Measurements from ENCODE around the gene OTOP1.
"Not testable (repeated sequence)": the region's sequence is repeated elsewhere in the genome, so short reads cannot be mapped to it uniquely, and the experiment has no call there.

Gene OTOP1

GRCh38 chr4:4160956-4161665 lies 65.6 kb downstream of the OTOP1 start:
- DNase-seq, result not testable (repeated sequence)

DNA sequence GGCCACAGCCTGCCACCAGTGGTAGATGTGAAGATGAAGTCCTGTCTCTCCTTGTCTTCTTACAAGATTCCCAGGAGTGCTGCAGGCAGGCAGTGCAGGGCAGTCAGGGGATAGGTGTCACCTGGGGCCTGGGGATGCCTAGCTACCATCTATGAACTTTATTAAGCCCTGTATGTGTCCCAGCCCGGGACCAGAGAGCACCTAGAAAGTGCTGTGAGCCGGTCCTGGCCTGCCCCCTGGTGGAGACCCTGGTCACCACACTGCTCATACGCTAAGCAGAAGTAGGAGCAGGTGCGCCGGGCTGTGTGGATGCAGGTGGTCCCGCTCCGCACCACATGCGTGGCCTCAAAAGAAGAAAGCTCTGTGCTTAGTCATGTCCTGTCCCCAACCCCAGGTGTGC lies 81.1 kb downstream of the OTOP1 start:
- DNase-seq, result peak; percentile 14

DNA sequence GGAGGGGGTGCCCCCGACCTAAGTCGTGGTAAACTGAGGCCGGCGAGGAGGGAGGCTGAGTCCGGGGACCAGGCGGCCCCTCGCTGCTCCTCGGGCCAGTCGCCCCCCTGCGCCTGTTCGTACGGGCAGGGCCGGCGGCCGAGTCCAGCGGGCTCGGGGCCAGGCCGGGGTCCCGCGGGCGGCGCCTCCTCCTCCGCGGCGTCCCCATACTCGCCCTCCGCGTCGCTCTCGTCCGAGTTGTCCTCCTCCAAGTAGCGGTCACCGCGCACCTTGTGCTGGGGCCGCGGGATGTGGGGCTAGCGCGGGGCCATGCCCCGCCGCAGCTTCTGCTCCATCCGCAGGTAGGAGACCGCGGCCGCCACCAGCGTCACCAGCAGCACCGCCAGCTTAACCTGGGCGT lies 83.4 kb downstream of the OTOP1 start:
- DNase-seq, result not testable (repeated sequence)

GRCh38 chr4:4142679-4143078 lies 84.0 kb downstream of the OTOP1 start:
- peak; percentile 1 for DNase-seq

- not testable (repeated sequence) for DNase-seq
These were observed 85.5 kb downstream of the OTOP1 start for GRCh38 chr4:4141186-4141585.

Data from T-helper 9 cell (primary cell).